T47D (cell line): Measurements from ENCODE around the gene ZNF827.

Source experiments
- DNase-seq, 2 experiments: peaks; one replicate each; pipeline versions ENCODE4 v3.0.0 to v3.0.0-alpha.2; 2011 to 2012; ENCODE audit warnings: low read depth in 1 of 2, low spot score in 1 of 2
- JUND ChIP-seq: IDR thresholded peaks from 2 replicates; pipeline ENCODE4 v1.6.1; 2012; ENCODE audit warnings: low read depth
- in situ Hi-C: cut with HindIII; loops from 2 replicates; pipeline ENCODE4 v1.10.0; 2016; ENCODE audit warnings: low sequenced_read_pairs, low pct_unique_long_range_greater_than_20kb

Gene ZNF827

GRCh38 chr4:145878501-145879435, 59.9 kb downstream of the ZNF827 start:
- in situ Hi-C loops, result no loop called here
- no peak for DNase-seq
- TF ChIP-seq JUND, result no peak

- no peak for TF ChIP-seq JUND
- in situ Hi-C loops, result no loop called here
- no peak for DNase-seq
Observed at GRCh38 chr4:145876531-145877180, 62.0 kb downstream of the ZNF827 start.

- TF ChIP-seq JUND, result no peak
- no peak for DNase-seq
- in situ Hi-C loops, result no loop called here
Observed at GRCh38 chr4:145873901-145874300, 64.7 kb downstream of the ZNF827 start.

GRCh38 chr4:145871209-145871608, 67.4 kb downstream of the ZNF827 start:
- DNase-seq, result no peak
- TF ChIP-seq JUND, result no peak
- in situ Hi-C loops, result no loop called here

- no peak for DNase-seq
- in situ Hi-C loops, result no loop called here
- TF ChIP-seq JUND, result no peak
Observed at GRCh38 chr4:145870155-145871020, 68.2 kb downstream of the ZNF827 start.

GRCh38 chr4:145868637-145869409, 69.8 kb downstream of the ZNF827 start:
- no peak for TF ChIP-seq JUND
- in situ Hi-C loops, result no loop called here
- DNase-seq, result no peak

GRCh38 chr4:145867406-145867805, 71.2 kb downstream of the ZNF827 start:
- no peak for TF ChIP-seq JUND
- DNase-seq, result no peak
- in situ Hi-C loops, result no loop called here

GRCh38 chr4:145866991-145867390, 71.6 kb downstream of the ZNF827 start:
- DNase-seq, result no peak
- in situ Hi-C loops, result no loop called here
- no peak for TF ChIP-seq JUND

- in situ Hi-C loops, result no loop called here
- DNase-seq, result no peak
- no peak for TF ChIP-seq JUND
Observed at GRCh38 chr4:145865274-145865941, 73.2 kb downstream of the ZNF827 start.

- DNase-seq, result no peak
- in situ Hi-C loops, result no loop called here
Observed at GRCh38 chr4:145863191-145863590, 75.4 kb downstream of the ZNF827 start.

GRCh38 chr4:145861336-145862318, 77.0 kb downstream of the ZNF827 start:
- in situ Hi-C loops, result no loop called here
- peak; percentile 30 to 74 for DNase-seq
- TF ChIP-seq JUND, result no peak

More at GRCh38 chr4:145863191-145863590, 75.4 kb downstream of the ZNF827 start:
- no peak for TF ChIP-seq JUND
